8988T (cell line): Measurements from ENCODE around the gene STX16.

Source experiments
- DNase-seq: peaks from one replicate; pipeline ENCODE4 v3.0.0; 2011

The STX16 gene

DNA sequence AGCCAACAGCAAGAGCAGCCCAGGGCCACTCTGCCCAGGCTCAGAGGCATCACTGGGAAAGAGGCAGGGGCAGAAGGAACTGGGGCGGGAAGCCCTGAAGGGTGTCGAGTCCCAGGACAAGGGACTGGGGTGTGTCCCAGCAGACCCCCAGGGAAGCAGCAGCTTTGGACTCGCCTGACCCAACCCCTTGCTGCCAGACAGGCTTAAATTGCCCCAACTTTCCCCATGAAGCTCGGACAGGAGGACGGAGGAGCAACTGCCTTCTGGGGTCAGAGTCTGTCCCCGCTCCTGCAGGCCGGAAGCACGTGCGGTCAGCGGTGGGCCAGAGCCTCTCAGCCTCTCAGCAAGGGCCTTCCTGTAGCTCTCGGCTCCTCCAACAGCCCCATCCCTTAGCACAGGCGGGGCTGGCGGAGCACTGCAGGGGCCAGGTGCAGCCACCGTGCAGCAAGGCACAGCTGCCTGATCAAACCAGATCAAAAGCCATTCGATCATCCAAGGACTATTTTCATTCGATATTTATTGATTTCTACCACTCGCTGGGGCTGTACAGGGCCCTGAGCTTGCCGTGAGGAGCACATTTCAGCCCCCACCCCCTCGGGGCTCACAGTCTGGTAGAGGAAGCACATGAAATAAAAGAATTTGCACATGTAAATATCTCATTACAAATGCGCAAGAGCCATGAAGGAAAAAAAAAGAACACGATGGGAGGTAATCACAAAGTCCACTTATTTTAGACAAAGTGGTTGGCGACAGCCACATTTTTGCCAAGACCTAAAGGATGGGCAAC, 31.8 kb upstream of the STX16 start:
- DNase-seq = no peak

DNA sequence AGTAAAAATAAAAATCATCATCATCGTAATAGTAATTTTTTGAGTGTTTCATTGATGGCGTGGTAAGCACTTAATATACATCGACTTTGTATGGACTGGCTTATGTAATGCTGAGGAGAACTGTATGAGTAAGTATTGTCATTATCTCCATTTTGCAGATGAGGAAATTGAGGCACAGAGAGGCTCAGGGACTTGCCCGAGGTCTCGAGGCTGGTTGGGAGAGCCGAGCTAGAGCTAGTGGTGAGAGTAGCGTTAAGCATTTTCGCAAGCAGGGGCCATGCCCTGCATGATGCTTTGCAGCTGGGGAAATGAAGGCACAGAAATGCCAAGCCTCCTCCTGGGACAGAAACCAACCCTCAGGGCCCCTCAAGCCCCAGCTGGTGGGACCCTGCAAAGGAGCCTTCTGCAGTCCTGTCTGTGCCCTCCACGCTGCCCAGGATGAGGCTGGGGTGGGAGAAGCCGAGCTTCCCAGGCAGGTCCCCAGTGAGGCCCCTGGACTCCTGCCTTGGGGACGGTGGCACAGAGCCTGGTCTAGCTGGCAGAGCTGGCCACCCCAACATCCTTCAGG, 31.1 kb upstream of the STX16 start:
- DNase-seq = no peak

DNA sequence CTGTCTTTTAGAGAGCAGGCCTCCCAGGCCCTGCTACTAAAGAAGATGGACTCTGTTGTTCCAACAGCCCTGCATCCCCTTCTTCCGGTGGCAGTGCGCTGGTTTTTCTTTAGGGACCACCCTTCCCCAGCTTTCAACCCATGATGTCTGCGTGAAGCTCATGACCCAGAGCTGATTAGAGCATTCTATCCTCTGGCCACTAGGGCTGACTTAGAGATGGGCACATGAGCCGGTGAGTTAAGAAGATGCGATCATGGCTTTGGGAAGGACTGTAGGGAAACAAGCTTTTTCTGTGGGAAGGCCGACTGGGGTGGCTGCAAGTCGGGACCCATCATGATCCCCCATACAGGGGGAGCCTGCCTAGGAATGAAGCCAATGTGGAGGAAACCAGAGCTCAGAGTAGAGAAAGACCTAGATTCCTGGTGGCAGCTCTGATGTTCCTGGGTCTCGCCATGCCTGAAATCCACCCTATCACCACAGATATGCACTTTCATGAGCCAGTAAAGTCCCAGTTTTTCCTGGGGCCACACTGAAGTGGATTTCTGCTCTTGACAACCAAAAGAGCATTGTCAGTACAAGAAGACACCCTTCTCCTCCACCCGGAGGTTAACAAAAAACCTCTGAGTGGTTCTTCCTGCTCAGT, 29.1 kb upstream of the STX16 start:
- DNase-seq = no peak

DNA sequence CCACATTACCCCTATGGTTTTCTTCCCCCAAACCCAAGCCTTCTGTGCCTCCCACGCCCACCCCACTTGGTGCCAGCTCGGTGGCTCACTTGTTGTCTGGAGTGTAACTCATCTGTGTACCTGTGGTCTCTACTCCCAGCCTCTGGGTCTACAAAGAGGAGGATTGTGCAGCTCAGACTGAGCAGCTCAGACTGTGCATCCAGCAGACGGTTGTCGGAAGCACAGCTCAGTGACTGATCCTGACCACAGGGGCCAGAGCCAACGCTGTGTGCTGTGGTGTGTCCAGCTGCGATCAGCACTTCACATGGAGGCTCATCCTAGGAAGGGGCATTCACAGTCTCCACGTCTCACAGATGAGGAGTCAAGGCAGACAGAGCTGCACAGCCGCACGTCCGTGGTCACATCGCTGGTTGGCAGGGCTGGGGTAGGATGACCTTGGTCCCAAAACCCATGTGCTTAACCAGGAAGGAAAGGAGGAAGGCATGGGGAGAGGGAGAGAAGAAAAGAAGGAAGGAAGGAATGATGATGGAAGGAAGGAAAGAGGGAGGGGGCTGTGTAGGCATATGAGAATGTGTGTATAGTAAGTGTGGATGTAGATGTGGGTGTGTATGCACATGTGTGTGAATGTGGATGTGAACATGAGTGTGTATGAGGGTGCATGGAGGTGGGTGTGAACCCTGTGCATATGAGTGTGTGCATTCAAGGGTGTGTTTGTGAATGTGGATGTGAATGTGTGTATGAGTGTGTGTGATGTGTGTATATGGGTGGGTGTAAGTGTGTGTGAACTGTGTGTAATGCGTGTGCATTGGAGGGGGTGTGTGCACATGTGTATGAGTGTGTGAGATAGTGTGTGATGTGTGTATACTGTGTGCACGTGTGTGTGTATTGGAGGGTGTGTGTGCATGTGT, 28.2 kb upstream of the STX16 start:
- DNase-seq = no peak

DNA sequence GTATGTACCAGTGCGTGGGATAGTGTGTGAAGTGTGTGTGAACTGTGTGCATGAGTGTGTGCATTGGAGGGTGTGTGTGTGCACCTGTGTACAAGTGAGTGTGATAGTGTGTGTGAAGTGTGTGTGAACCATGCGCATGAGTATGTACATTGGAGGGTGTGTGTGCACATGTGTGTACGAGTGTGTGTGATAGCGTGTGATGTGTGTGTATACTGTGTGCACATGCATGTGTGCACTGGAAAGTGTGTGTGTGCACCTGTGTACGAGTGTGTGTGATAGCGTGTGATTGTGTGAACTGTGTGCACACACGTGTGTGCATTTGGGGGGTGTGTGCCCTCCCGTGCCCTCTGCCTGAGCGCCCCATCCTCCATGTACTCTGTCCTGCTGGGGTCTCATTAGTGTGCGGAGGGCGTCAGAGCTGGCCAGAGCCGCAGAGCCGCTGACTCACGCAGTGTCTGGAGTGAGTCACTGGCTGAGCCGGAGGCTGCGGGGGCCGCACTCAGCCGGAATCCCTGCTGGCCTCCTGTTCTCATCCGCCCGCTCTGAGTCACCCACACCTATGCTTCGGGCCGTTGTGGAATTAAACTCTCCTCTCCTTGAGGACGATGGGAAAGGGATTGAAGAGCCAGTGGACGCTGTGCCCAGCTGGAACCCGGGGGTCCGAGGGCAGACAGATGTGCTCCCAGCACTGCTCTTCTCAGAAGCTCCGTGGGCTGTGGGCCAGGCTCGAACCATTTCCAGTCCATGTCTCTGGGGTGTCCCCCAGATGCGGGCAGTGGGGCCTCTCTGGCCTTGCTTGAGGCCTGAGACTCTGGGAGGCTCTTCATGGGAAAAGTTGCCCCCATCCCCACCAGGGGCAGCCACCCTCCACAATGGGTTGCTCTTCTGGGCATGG, 27.3 kb upstream of the STX16 start:
- DNase-seq = peak; percentile 98

DNA sequence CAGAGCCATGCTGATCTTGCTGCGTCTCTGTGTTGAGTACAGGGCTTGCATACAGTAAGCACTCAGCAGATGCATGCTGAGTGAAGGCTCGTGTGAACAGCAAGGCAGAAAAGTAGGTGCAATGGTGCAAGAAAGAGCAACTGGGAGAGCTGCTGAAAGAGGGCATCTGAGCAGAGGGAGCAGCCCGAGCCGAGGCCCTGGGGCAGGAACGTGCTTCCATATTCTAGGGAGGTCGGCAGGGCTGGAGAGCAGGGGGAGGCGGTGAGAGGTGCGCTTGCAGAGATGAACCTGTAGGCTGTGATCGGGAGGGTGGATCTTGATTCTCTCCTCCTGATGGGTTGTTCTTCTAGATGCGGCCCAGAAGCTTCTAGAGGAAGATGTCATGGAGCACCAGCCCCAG, 26.4 kb upstream of the STX16 start:
- DNase-seq = no peak

DNA sequence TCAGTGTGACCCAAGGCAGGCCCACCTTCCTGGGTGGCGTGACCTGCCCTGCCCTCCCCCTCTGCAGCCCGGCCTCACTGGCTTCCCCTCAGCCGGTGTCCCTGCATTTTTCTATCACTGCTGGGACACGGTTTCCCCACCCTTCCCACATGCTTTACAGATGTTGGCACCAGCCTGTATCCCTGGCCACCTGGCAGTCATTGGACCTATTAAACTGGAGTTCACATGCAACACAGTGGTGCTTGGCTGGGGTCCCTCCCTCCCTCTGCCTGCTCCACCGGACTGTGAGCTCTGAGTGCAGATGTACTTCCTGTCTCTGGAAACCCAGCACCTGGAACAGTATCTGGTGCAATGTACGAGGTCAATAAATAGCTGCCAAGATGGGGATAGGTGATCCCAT, 25.5 kb upstream of the STX16 start:
- no peak for DNase-seq

DNA sequence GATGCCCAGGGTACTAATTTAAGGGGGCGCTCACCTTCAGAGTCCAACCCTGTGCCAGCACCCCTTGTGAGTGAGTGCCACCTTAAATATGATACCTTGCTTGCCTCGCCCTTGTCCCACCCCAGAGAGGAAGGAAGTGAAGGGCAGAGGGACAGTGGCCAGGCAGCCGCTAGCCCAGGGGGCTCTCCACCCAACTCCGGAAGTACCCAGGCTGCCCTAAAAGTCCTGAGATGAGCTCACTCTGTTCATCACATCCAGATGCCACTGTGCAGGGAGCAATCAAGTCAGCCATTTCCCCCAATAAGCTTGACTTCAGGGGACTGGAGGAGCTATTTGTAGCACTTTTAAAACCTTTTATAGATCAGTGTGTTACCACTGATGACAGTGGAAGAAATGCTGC, 25.0 kb upstream of the STX16 start:
- no peak for DNase-seq

DNA sequence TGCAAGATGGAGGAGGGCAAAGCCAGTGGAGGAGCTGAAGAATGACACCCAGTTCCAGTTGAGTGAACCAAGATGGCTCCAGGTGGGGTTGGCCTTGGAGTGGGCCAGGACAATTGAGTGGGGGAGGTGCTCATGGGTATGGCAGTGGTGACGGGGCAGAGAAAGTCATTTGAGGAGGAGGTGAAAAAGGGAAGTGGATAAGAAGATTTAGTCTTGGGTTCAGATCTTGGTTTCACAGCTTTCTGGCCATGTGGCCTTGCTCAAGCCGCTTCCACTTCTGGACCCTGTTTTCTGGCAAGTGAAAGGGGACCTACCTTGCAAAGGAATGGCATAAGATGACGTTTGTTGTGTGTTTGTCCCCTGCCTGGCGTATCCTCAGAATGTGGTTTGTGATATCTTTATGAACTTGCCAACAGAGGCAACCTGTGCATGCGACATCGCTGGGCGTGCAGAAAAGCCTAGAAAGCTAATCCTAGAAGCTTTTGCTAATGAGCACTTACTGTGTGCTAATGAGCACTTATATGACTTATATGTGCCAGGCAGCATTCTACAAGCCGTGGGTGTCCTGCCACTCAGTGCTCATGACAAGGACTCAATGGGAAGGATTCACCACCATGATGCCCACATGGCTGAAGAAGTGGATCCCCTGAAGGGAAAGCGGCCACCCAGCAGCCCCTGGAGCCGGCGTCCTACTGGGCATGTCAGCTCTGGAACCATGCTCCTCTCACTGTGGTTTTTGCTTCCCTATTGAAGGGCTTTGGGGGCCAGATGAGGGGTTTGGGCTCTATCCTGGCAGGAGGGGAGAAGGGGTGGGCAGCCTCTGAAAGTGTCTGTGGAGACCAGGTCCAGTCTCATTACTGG, 23.6 kb upstream of the STX16 start:
- no peak for DNase-seq

DNA sequence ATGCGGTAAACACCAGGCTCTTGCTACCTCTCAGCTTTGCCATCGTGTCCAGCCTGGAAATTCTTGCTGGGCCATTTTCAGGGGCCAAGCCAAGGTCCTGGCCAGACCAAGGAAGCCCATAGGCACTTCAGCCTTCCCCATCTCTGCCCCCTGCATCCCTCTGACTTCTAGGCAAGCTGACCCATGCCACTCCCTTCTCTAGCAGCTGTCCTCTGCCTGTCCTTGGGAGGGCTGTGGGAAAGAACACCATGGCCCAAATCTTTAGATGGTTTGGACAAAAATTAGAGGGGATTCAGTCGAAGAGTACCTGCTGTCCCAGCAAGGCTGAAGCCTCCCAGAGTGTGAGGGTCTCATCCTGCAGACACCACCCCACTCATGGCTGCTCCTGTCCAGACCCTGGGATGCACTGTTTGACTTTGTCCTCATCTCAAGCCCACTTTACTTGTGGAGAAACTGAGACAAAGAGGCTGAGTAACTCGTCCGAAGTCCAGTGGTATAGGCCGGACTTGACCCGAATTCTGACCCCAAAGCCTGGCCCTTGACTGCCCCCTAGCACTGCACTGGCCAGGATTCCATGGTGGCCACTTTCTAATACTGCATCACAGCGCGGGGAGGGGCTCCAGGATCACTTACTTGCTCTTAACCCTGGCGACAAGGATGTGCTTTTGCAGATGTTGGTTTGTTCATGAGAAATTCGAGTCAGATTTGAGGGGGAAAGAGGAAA, 22.4 kb upstream of the STX16 start:
- DNase-seq = no peak

DNA sequence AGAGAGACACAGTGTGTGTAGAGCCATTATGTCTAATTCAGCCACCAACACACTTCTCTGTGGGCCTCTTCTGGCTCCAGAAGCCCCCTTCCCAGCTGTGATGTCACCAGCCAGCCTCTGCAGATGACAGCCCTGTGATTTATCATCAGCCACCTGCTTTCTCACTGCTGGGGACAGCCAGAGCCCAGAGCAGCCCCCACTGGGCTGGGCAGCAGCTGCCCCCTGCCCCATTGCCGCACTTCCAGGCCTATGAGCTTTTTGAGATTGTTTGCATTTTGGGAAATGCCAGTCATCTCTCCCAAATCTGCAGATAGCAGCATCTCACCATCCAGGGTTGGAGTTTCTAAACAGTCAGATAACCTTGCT, 21.9 kb upstream of the STX16 start:
- no peak for DNase-seq

DNA sequence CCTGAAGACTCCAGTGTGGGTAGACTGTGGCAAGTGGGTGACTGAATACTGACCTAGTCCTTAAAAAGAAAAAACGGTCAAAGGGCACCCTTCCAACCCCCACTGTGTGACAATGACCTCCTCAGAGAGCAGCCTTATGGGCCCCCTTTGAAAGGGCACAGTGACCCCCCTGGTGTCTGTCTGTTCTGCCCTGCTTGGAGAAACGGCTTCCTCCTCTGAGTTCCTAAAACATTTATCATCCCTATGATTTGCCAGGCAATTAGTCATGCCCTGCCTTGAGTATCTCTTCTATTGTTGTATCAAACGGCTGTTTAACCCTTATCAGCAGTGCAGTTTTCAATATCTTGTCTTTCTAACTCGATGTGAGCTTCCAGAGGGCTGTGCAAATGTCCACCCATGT, 21.0 kb upstream of the STX16 start:
- no peak for DNase-seq

DNA sequence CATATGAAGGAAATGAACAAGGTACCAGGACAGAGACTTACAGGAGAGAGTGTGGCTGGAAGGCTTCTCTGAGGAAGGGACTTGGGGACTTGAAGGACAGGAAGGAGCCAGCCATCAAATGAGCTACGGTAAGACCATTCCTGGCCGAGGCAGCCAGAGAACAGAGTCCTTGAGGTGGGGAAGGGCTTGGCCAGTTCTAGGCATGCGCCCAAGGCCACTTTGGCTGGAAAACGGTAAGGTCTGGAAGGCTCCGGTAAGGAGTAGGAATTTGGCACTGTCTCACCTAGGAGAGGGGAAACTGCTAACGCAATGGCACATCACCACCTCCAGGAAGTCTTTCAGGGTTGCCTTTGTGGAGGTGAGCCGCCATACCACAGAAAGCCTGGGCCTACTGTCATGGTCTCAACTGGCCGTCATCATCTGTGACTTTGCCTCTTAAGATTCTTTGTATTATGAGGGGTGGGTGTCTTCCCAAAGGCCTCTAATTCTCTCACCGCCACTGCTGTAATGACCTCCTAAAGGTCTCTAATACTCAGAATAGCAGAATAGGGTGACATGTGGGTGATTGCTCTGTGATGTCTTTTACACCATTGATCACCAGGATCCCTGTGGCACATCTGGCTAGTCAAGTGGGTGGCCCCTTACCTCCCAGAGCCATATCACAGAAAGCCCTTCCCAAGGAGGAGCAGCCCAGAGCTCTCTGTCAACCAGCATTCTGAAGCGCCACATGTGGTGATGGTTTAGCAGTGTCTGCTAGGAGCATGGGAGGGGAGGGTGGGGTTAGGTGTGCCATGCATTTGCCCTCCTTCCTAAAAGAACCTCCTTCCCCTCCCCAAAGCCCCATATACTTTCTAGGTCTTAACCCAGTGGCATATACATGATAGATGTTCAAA, 17.7 kb upstream of the STX16 start:
- DNase-seq = no peak

DNA sequence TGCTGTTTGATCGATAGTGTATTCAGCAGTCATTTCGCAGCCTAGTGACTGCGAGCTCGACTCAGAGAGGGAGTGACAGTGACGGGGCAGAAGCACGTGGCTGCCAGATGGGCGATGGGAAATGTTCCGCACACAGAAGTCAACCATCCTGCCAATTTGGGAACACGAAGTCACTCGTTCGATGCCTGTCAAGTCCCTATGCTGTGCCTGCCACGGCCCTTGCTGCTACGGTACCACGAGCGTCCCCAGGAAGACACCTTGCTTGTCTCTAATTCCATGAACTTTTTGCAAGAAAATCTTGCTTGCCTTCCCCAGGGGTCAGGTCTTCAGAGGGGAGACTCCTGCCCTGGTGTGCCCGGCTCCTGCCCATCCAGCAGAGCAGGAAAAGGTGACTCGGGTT, 17.0 kb upstream of the STX16 start:
- no peak for DNase-seq

DNA sequence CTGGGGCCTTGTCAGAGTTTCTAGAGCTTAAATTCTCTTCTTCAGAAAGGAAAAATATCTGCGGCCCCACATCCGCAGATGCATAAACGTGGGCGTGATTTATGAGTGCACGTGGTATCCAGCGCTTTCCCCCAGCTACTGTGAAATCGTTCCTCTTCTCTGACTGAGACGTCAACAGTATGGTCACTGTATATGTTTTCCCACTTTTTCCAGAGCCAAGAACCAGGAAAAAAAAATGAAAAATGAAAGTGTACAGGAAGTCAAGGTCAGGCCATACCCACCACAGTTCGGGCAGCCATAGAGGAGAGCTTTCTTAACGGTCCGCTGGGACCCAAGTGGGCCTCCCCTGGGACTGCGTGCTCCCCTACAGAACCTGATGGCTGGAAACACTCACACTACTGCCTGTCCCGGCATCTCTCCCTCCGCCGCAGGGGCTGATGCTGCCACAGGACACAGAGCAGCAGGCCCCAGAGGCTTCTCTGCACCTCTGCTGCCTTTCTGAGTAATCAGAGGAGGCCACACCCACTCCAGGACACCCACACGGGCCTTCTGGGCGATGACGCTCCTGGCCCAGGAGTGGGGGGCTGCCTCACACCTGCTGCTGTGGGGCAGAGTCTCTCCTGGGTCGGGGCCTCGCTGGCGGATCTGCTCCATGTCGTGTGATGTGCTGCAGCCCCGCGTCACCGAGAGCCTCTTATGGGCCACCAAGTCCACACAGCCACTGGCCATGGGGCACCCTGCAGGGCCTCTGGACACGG, 16.4 kb upstream of the STX16 start:
- DNase-seq = no peak

DNA sequence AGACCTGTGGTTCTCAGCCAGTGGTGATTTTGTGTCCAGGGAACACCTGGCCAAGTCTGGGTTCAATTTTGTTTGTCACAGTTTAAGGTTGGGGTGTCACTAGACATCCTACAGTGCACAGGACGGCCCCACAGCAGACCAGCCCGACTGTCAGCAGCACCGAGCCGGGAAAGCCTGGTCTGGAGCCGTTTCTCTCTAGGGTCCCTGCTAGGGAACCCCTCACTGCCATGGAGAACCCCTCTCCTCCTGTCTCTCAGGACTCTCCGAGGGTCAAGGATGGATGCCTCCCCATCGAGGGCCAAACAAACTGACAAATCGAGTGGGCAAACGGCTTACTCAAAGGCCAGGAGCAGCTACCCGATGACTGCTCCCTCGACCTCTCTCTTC, 15.8 kb upstream of the STX16 start:
- no peak for DNase-seq

DNA sequence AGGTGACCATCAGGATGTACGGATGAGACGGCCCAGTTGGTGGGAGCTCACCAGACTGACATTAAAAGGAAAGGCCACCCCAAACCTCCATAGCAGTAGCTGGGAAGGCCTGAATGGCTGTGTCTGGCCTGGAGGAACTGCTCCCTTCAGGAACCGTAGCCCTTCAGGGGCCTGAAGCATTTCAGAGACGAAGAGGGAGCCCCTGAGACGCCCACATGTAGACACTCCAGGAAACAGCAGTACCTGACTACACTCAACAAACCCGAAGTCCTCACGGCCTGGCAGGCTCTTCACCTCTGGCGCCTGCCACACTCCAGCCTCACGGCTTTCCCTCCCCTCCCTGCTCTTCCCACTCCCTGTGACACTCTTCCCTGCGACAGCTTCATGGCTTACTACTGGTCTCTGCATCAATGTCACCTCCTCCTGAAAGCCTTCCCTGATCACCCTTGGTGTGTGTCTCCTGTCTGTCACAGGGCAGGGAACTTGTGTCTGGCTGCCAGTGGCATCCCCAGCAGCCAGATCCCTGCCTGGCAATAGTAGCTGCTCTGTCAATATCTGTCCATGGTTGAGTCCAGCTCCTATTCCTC, 14.6 kb upstream of the STX16 start:
- DNase-seq = no peak

DNA sequence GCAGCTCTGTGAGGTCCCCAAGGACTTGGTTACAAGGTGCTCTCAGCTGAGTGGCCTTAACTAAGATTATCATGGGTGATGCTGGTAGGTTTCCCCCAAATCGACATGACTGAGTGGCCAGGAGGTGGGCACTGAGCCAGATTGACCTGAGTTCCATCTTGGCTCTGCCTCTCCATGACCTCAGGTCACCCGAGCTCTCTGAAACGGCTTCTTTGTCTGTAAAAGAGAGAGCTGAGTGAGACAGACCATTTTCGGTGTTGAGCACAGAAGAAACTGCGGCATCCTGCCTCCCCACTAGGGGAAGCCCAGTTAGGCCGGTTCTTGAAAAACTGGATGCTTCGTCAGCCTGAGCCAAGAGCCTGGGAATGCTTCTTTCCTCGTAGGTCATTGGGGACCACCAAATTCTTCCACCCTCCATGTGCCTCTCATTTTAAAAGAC, 14.1 kb upstream of the STX16 start:
- no peak for DNase-seq
